VCaP (cell line): Measurements from ENCODE around the gene CTNNA2.

Experiments used
- H3K27ac ChIP-seq: fragments of 450-650 bp; 2 replicates; pipeline ENCODE4 v1.5.1; 2017
- CTCF ChIP-seq: fragments of 450-650 bp; conservative IDR thresholded peaks from 2 replicates; pipeline ENCODE4 v1.5.1; 2017; ENCODE audit warnings: mild to moderate bottlenecking, moderate library complexity

Gene CTNNA2

GRCh38 chr2:80167284-80167808 lies 654.5 kb downstream of the CTNNA2 start:
- no peak for TF ChIP-seq CTCF
- H3K27ac ChIP-seq = no peak overlapping the region

- no peak for TF ChIP-seq CTCF
- H3K27ac ChIP-seq = no peak overlapping the region
Observed at GRCh38 chr2:80168037-80168436, 655.2 kb downstream of the CTNNA2 start.

GRCh38 chr2:80168801-80169200 lies 656.0 kb downstream of the CTNNA2 start:
- no peak for TF ChIP-seq CTCF
- H3K27ac ChIP-seq = no peak overlapping the region

DNA sequence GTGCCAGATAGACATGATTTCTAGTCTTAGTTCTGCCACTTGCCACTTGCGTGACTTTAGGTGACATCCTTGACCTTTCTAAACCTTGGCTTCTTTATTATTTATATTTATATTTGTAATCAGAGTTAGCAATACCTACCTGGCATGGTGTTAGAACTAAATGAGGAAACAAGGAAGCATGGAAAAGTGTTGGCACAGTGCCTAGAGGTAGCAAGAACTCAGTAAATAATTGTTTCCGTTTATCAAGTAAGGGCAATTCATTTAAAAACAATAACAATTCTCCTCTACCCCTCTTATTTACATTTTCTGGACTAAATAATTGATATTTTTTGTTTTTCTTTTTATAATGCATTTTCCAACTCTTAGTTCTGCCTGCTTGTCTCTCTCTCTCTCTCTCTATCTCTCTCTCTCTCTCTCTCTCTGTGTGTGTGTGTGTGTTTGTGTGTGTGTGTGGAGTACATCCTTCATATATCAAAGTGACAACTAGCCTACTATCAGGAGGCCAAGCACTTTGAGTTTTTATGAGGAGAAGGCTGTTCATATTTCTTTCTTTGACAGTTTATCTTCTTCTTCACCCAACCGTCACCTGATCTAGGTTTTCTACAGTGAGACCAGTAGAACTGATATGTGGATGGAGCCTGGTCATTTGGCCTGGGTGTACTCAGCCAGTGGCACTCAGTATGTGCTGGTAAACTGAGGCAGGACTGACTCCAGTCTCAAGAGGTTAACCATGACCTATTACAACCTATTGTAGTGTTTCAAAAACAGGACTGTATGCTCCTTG lies 657.2 kb downstream of the CTNNA2 start:
- H3K27ac ChIP-seq = no peak overlapping the region
- no peak for TF ChIP-seq CTCF

- no peak for TF ChIP-seq CTCF
- no peak overlapping the region for H3K27ac ChIP-seq
Observed at GRCh38 chr2:80185091-80185490, 672.2 kb downstream of the CTNNA2 start.

DNA sequence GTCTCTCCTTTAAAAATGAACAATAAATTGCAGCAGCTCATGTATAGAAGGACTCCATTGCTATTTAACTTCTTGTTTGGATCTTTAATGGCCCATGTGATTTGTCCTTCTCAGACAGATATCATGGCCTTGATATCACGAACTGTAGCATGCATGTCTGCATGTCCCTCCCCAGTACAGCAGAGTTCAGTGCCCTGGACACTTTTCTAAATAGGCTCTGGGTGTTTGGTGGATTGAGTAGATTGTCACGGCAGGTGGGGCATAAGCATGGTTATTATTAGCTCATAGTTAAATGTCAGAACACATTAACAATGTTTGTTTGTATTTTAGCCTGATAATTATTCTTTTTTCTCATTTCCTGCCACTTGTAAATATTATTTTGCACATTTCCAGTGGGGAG lies 673.4 kb downstream of the CTNNA2 start:
- TF ChIP-seq CTCF = no peak

DNA sequence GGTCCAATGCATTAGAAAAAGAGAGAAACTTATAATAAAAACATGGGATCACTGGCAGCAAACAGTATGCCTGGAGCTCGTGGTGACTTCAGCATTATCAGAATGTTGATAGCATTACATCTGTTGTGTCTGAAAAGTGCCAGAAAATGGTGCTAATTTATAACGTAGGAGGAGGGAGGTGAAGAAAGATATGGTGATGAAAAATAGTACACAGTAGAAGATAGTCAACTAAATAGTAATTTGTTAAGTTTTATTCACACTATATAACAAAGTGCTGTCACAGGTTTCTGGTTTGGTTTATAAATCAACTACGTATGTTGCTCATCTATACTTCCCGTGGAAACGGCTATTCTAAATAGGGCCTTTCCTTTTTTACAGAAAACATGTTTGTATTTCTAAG lies 674.3 kb downstream of the CTNNA2 start:
- no peak overlapping the region for H3K27ac ChIP-seq
- TF ChIP-seq CTCF = no peak

More for the DNA sequence above, 673.4 kb downstream of the CTNNA2 start:
- H3K27ac ChIP-seq = no peak overlapping the region
